HCT116 (cell line): Measurements from ENCODE around the gene KATNAL1. TPM values are rescaled to one million over a fixed set of nuclear protein-coding genes. Genes with fewer than 3 reads are reported as not detected.

ENCODE experiments used
- ATAC-seq: fragments of 200-7000 bp; cut with Tn5 transposase; 2 replicates; pipeline ENCODE4 v1.9.1; 2020; ENCODE audit warnings: mild to moderate bottlenecking, moderate library complexity
- BruUV-seq: library from RNA; stranded (reverse); fragments of 400-500 nt; replicated peaks from 2 replicates; lab custom pipeline; 2021; lab: Mats Ljungman, UMichigan
- CTCF ChIA-PET: fragments of 300-600 bp; sonication (Branson Sonifier 250); formaldehyde crosslinking; loops from one replicate; lab custom pipeline; 2021; ENCODE audit warnings: antibody characterized with exemption; lab: Charles Lee
- POLR2A ChIA-PET: fragments of 300-600, 350-600 bp; sonication (Branson Sonifier 250); formaldehyde crosslinking; loops from one replicate; lab custom pipeline; 2021; ENCODE audit warnings: antibody characterized with exemption; lab: Charles Lee
- RAD21 ChIA-PET, 2 experiments: fragments of 300-600 bp; sonication (Branson Sonifier 250); formaldehyde crosslinking; loops; one replicate each; lab custom pipeline; 2023; ENCODE audit warnings: low total read pairs in 2 of 2; ENCODE audit not compliant: uncharacterized antibody in 2 of 2, unreplicated experiment in 2 of 2, low non-redundant PET in 1 of 2; lab: Charles Lee
- DNase-seq: peaks from one replicate; pipeline ENCODE4 v3.0.0-alpha.2; 2010; ENCODE audit warnings: low read depth, low spot score
- H2AFZ ChIP-seq: fragments of 200-600 bp; shearing (Covaris generic), sonication (generic); 2 replicates; pipeline ENCODE4 v1.6.1; 2017; ENCODE audit warnings: low read depth, mixed run types, mixed read lengths, antibody characterized with exemption, low read length; ENCODE audit not compliant: poor library complexity, severe bottlenecking
- H3K27ac ChIP-seq: 2 replicates; pipeline ENCODE4 v1.5.1; 2012; ENCODE audit warnings: low read depth, low read length
- H3K27me3 ChIP-seq: fragments of 200-600 bp; sonication (generic); 2 replicates; pipeline ENCODE4 v1.6.1; 2016; ENCODE audit warnings: mixed run types, low read length, mixed read lengths; ENCODE audit not compliant: insufficient read depth
- H3K36me3 ChIP-seq, 2 experiments: fragments of 200-500 bp in 1 of 2; fragments of 200-600 bp in 1 of 2; sonication (Bioruptor generic) in 1 of 2; sonication (generic) in 1 of 2; 2 replicates each; pipeline versions ENCODE4 v1.5.1 to v1.6.1; 2014 to 2016; ENCODE audit warnings: low read length in 2 of 2, inconsistent platforms in 1 of 2, mixed read lengths in 1 of 2, mixed run types in 1 of 2; ENCODE audit not compliant: insufficient read depth in 2 of 2, control insufficient read depth in 1 of 2
- H3K4me1 ChIP-seq, 2 experiments: fragments of 200-600 bp in 1 of 2; sonication (generic) in 1 of 2; 2 replicates each; pipeline versions ENCODE4 v1.5.1 to v1.6.1; 2012 to 2017; ENCODE audit warnings: low read length in 2 of 2, inconsistent platforms in 1 of 2, mild to moderate bottlenecking in 1 of 2, mixed read lengths in 1 of 2, mixed run types in 1 of 2, moderate library complexity in 1 of 2; ENCODE audit not compliant: insufficient read depth in 2 of 2, control insufficient read depth in 1 of 2
- H3K4me2 ChIP-seq: fragments of 200-600 bp; sonication (generic); 2 replicates; pipeline ENCODE4 v1.6.1; 2017; ENCODE audit warnings: mixed run types, low read length, mixed read lengths
- H3K4me3 ChIP-seq, 2 experiments: fragments of 200-600 bp in 1 of 2; sonication (generic) in 1 of 2; replicated peaks in 1 of 2; 2 replicates each; pipeline ENCODE4 v1.5.1; 2011 to 2016; ENCODE audit warnings: low read length in 2 of 2, control low read depth in 1 of 2, low read depth in 1 of 2, mild to moderate bottlenecking in 1 of 2, mixed read lengths in 1 of 2, mixed run types in 1 of 2
- H3K79me2 ChIP-seq: fragments of 200-600 bp; sonication (generic); 2 replicates; pipeline ENCODE4 v1.6.1; 2017; ENCODE audit warnings: mild to moderate bottlenecking, mixed run types, low read length, moderate library complexity, mixed read lengths; ENCODE audit not compliant: insufficient read depth
- H3K9ac ChIP-seq: fragments of 200-600 bp; sonication (generic); 2 replicates; pipeline ENCODE4 v1.6.1; 2016; ENCODE audit warnings: low read length, mixed read lengths
- H3K9me2 ChIP-seq: fragments of 200-600 bp; sonication (generic), shearing (Covaris generic); 2 replicates; pipeline ENCODE4 v1.6.1; 2017; ENCODE audit warnings: mixed run types, mild to moderate bottlenecking, moderate library complexity; ENCODE audit not compliant: insufficient read depth
- H3K9me3 ChIP-seq, 2 experiments: fragments of 200-500 bp in 1 of 2; fragments of 200-600 bp in 1 of 2; sonication (Bioruptor generic) in 1 of 2; sonication (generic) in 1 of 2; 2 replicates each; pipeline ENCODE4 v1.6.1; 2014 to 2017; ENCODE audit warnings: low read length in 2 of 2, mixed read lengths in 2 of 2, inconsistent platforms in 1 of 2, low read depth in 1 of 2, mild to moderate bottlenecking in 1 of 2, mixed run types in 1 of 2, moderate library complexity in 1 of 2; ENCODE audit not compliant: control insufficient read depth in 1 of 2, insufficient read depth in 1 of 2
- H4K20me1 ChIP-seq: fragments of 200-600 bp; sonication (generic), shearing (Covaris generic); 2 replicates; pipeline ENCODE4 v1.6.1; 2017; ENCODE audit warnings: mixed run types, mild to moderate bottlenecking, moderate library complexity; ENCODE audit not compliant: insufficient read depth
- EZH2phosphoT487 ChIP-seq: fragments of 200-600 bp; IDR thresholded peaks from 2 replicates; pipeline ENCODE4 v1.6.1; 2018; ENCODE audit warnings: antibody characterized with exemption, borderline replicate concordance
- FOSL1 ChIP-seq: IDR thresholded peaks from 2 replicates; pipeline ENCODE4 v1.6.1; 2012; ENCODE audit warnings: low read depth
- JUND ChIP-seq: IDR thresholded peaks from 2 replicates; pipeline ENCODE4 v1.6.1; 2012
- SP1 ChIP-seq: IDR thresholded peaks from 2 replicates; pipeline ENCODE4 v1.6.1; 2012; ENCODE audit warnings: low read depth
- intact Hi-C: fragments of 100-400 bp; cut with micrococcal nuclease; formaldehyde crosslinking; loops from 2 replicates; pipeline ENCODE4 v1.10.0; 2022
- total RNA-seq: library from RNA; stranded (reverse); gene quantifications from one replicate; pipeline ENCODE4 v1.2.1, GENCODE V29; 2021; ENCODE audit not compliant: unreplicated experiment
- TF ChIP-seq, protein P1 (sequence below): IDR thresholded peaks from 2 replicates; pipeline ENCODE4 v1.6.1; 2012

The KATNAL1 gene
- total RNA-seq, 1 experiment from 2014 or later: 17.3 TPM

DNA sequence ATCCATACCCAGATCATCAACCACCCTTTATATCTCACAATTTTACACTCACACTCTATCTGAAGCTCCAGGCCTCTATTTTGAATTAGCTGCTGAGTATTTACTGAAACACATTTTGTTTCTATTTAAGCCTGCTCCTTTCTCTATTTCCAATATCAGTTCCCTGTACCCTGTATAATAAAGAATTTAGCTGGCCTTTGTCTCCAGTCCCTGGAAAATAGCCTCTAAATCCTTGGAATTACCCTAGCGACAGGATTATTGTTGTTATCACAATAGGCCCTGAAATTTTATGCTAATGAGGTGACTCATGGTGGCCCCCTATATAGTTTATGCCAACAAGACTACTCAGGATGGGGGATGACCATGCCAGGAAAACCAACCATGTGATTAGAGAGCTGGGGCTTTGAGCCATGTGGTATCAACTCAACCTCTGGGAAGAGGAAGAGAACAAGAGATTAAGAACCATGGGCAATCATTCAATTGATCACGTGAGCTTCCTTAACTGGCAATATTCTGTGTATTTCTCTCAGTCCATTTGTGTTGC lies 72.7 kb downstream of the KATNAL1 start:
- DNase-seq: no peak
- Histone ChIP-seq H2AFZ (no peak overlapping the region), H3K27ac (no peak overlapping the region), H3K4me2 (no peak overlapping the region), H3K9me2 (no peaks in the 10 kb centered on the region), H3K79me2 (no peaks in the 10 kb centered on the region), H3K9ac (no peak overlapping the region), H3K36me3 (no peaks in the 10 kb centered on the region; a peak in 1 of 4 replicates), H3K4me3 (no peak overlapping the region), H3K4me1 (no peaks in the 10 kb centered on the region), H4K20me1 (no peaks in the 10 kb centered on the region), H3K9me3 (no peaks in the 10 kb centered on the region), H3K27me3 (no peaks in the 10 kb centered on the region)
- BruUV-seq: no TSS peak
- CTCF ChIA-PET: no interaction called here
- no peak for TF ChIP-seq EZH2phosphoT487
- TF ChIP-seq, protein P1, sequence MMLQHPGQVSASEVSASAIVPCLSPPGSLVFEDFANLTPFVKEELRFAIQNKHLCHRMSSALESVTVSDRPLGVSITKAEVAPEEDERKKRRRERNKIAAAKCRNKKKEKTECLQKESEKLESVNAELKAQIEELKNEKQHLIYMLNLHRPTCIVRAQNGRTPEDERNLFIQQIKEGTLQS: no peak
- RAD21 ChIA-PET: no interaction called here
- ATAC-seq: no peak
- POLR2A ChIA-PET: no interaction called here
- intact Hi-C loops: no loop called here

DNA sequence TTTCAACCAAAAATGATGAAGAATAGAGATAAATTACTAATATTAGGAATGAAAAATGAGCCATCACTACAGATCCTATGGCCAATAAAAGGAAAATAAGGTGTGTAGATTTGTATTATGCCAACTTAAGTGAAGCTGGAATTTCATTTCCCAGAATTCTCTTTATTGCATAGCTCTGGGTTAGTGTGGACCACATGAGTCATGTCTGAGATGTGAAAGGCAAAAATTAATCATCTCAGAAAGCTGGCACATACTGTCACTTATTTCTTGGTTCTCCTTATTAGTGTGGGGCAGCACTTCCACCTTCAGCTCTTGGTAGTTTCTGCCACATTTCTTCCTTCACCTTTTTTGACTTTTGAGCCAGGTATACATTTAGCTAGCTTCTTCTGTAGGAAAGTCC lies 82.6 kb downstream of the KATNAL1 start:
- ChIA-PET CTCF (interaction anchor here (0.8 kb wide), 1 partner anchor 45 kb away, joined by 4 read pairs; no protein-coding TSS in a partner anchor), RAD21 (no interaction called here), POLR2A (interaction anchor here (0.6 kb wide), 1 partner anchor 1817 kb away, joined by 3 read pairs; no protein-coding TSS in a partner anchor)
- intact Hi-C loops: no loop called here
- peak overlapping the region; percentile 13 for H3K9ac ChIP-seq
- peaks cover 15 to 22% of the 10 kb centered on the region in 2 experiments for H3K4me1 ChIP-seq
- H3K36me3 ChIP-seq: peaks cover 0 to 3% of the 10 kb centered on the region in 2 experiments; a peak in 1 of 4 replicates
- peak overlapping the region; percentile 64 for H3K4me2 ChIP-seq
- no peaks in the 10 kb centered on the region for H3K9me2 ChIP-seq
- ATAC-seq: peak; percentile 87
- H3K27ac ChIP-seq: peak overlapping the region; percentile 61; the same call in 1 of the 2 replicates
- TF ChIP-seq, protein P1: no peak; the same call in 1 of the 2 replicates
- TF ChIP-seq JUND: peak; percentile 84
- TF ChIP-seq FOSL1: peak; percentile 89
- peak; percentile 69 for TF ChIP-seq SP1
- H3K4me3 ChIP-seq: 0 out of 4 replicates have a peak overlapping the region, but pooled peaks of 1 of the 2 experiments have one; percentile 15
- no peaks in the 10 kb centered on the region for H3K9me3 ChIP-seq
- peak; percentile 54 for DNase-seq
- BruUV-seq: no TSS peak
- no peaks in the 10 kb centered on the region for H3K27me3 ChIP-seq
- no peaks in the 10 kb centered on the region; the same call in 1 of the 2 replicates for H3K79me2 ChIP-seq
- no peaks in the 10 kb centered on the region for H4K20me1 ChIP-seq
- H2AFZ ChIP-seq: no peak overlapping the region
